ENCODE results near the gene ANKRD63. TPM values are rescaled to one million over a fixed set of nuclear protein-coding genes. Genes with fewer than 3 reads are reported as not detected.

The ANKRD63 gene
- total and polyA plus RNA-seq, 2 of the 8 experiments (the other 6 are each of a cell fraction or from before 2014, with no cell fraction given), result 0.18 to 0.26 TPM

- no peak for TF ChIP-seq EGR1 (IDR thresholded peaks at IDR 0.05; ENCODE audit: borderline replicate concordance, low read depth, low read length)
- TF ChIP-seq HDAC2 (IDR thresholded peaks at IDR 0.05; ENCODE audit: borderline replicate concordance in 1 of 2, low read depth in 2 of 2, low read length in 2 of 2), result no peak
- TF ChIP-seq POU5F1 (IDR thresholded peaks at IDR 0.05; ENCODE audit: low read depth, low read length), result no peak
- peak; percentile 37 for TF ChIP-seq ASH2L (IDR thresholded peaks at IDR 0.05; ENCODE audit: low read length)
- TF ChIP-seq YY1 (IDR thresholded peaks at IDR 0.05; ENCODE audit: low read depth, low read length), result no peak
- no peak for TF ChIP-seq SIX5 (IDR thresholded peaks at IDR 0.05; ENCODE audit: low read depth, low read length)
- TF ChIP-seq, protein P1, sequence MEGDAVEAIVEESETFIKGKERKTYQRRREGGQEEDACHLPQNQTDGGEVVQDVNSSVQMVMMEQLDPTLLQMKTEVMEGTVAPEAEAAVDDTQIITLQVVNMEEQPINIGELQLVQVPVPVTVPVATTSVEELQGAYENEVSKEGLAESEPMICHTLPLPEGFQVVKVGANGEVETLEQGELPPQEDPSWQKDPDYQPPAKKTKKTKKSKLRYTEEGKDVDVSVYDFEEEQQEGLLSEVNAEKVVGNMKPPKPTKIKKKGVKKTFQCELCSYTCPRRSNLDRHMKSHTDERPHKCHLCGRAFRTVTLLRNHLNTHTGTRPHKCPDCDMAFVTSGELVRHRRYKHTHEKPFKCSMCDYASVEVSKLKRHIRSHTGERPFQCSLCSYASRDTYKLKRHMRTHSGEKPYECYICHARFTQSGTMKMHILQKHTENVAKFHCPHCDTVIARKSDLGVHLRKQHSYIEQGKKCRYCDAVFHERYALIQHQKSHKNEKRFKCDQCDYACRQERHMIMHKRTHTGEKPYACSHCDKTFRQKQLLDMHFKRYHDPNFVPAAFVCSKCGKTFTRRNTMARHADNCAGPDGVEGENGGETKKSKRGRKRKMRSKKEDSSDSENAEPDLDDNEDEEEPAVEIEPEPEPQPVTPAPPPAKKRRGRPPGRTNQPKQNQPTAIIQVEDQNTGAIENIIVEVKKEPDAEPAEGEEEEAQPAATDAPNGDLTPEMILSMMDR (IDR thresholded peaks at IDR 0.05; ENCODE audit: control extremely low read depth in 1 of 3, insufficient read depth in 1 of 3, low read depth in 1 of 3, low read length in 3 of 3), result peak in 2 of 3 experiments; percentile 11 to 26; a peak in 2 of 4 replicates
- TF ChIP-seq, protein P2, sequence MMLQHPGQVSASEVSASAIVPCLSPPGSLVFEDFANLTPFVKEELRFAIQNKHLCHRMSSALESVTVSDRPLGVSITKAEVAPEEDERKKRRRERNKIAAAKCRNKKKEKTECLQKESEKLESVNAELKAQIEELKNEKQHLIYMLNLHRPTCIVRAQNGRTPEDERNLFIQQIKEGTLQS (IDR thresholded peaks at IDR 0.05; ENCODE audit: insufficient read depth, low read depth, low read length), result no peak
- TF ChIP-seq, protein P3, sequence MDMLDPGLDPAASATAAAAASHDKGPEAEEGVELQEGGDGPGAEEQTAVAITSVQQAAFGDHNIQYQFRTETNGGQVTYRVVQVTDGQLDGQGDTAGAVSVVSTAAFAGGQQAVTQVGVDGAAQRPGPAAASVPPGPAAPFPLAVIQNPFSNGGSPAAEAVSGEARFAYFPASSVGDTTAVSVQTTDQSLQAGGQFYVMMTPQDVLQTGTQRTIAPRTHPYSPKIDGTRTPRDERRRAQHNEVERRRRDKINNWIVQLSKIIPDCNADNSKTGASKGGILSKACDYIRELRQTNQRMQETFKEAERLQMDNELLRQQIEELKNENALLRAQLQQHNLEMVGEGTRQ (IDR thresholded peaks at IDR 0.05; ENCODE audit: low read length), result no peak
- no peak for TF ChIP-seq SP1 (IDR thresholded peaks at IDR 0.05; ENCODE audit: low read depth, low read length)
Measured at GRCh38 chr15:40258544-40258943, 24.3 kb downstream of the ANKRD63 start (continued).

Data from H1 (cell line).